Amygdala (tissue), 56 donors: ENCODE results near the gene BZW2.

Source experiments
- DNase-seq, 56 donors: peaks; one replicate each; lab custom pipeline; 2025; lab: John Stamatoyannopoulos, UW

BZW2 gene

DNA sequence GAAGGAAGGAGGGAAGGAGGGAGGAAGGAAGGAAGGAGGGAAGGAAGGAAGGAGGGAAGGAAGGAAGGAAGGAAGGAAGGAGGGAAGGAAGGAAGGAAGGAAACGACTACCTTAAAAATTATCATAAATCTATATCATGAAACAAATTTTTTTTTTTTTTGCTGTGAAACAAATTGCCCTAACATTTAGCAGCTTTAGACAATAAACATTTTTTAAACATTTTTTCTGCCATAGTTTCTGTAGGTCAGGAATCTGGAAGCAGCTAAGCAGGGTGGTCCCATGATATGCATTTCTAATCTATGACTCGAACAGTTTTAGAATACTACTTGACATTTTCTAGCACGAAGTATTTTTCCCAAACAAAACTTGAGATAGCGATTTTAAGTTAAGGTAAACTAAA, 64.7 kb downstream of the BZW2 start:
- DNase-seq, result no peak

DNA sequence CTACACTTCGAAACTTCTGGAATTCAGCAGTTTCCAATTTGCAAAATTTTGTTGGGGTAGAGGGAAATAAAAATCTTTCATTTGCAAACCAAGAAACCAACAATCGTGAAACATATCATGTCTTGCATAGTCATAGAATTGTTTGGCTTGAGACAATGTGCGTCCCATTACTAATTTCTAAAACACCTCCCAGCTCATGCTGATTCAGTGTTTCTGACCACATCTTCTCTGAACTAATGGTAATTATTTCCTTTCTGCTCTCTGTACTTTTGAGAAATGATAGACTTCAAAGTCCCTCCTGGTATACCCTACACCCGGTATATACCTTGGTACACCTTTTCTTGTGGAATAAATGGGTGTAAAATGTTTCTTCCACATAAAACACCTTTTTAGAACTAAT, 65.7 kb downstream of the BZW2 start:
- no peak for DNase-seq

DNA sequence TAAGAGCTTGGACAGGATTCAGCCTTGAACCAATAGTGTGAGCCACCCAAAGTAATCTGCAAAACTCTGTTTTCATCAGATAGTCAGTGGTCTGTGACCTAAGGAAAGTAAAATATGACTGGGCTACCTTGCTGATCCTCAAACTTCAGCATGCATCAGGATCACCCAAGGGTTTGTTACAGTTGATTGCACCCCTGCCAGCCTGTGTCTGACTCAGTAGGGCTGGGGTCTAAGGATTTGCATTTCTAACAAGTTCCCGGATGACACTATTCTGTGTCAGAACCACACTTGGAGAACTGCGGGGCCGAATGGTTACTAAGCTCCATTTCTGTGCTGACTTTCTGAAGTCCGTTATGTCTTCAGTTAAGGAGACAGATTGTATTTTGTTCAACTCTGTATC, 66.9 kb downstream of the BZW2 start:
- no peak for DNase-seq

DNA sequence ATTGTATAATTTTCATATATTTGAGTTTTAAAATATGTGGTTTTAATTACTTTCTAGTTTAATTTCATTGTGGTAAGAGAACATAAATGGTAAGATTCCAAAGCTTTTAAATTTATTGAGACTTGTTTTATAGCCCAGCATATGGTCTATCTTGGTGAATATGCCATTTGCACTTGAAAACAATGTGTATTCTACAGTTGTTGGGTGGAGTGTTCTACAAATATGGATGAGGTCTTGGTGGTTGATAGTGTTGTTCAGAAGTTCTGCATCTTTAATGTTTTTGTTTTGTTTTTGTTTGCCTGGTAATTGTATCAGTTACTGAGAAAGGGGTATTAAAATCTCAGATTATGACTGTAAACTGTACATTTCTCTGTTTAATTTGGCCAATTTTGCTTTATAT, 69.9 kb downstream of the BZW2 start:
- DNase-seq, result no peak

DNA sequence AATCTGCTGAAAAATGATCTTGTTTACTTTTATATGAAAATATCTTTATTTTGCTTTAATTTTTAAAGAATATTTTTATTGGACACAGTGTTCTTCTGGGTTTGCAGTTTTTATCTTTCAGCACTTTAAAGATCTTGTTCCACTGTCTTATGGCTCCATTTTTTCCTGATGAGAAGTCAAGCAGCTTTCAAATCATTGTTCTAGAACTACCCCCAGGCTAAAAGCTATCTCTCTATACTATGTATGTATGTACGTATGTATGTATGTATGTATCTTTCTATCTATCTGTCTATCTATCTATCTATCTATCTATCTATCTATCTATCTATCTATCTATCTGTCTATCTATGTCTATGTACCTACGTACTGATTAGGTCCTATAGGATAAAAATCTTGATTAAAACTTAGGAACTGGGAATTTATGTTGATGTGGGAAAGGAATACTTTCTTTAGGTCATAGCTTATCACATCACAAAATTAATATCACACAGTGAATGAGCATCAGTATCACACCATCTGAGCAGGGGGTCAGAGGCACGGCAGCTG, 72.2 kb downstream of the BZW2 start:
- DNase-seq, result no peak

DNA sequence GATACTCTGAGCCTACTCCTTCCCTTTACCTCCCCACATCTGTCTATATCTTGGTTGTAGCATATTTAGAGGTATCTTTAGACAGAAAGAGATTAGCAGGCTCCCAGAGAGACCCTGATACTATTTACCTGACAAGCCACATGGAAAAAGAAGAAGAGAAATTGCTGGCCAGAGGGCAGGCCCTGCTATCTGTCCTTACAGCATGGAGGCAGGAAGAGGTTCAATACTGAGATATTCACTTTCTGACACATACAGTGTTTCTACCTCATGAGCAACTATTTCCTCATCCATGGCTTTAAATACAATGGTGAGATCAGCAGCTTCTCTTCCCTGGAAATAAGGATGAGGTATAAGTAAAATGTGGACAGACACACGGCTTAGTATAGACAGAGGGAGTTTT, 73.7 kb downstream of the BZW2 start:
- no peak for DNase-seq

DNA sequence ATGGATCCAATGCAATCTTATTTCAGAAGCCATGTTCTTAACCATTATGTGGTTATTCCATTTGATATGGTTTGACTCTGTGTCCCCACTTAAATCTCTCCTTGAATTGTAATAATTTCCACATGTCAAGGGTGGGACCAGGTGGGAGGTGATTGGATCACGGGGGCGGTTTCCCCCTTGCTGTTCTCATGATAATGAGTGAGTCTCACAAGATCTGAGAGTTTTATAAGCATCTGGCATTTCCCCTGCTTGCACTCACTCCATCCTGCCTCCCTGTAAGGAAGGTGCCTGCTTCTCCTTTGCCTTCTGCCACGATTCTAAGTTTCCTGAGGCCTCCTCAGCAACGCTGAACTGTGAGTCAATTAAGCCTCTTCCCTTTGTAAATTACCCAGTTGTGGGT, 75.6 kb downstream of the BZW2 start:
- no peak for DNase-seq

DNA sequence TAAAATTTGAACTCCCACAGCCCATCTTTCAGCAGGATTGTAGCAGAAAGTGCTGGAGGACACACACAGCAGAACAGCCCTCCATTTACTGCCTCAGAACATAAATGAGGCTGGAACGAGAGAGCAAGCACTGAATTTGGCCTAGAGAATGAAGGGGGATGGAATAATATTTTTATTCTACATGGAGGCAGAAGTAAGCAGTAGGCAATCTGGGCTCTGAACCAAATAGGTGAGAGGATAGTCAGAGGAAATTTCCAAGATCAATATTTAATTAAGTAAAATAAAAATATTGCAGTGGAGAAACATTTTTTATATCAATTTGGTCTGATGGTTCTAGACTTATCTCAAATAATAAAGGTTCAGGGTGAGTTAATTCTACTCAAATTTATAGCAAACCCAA, 78.4 kb downstream of the BZW2 start:
- no peak for DNase-seq

DNA sequence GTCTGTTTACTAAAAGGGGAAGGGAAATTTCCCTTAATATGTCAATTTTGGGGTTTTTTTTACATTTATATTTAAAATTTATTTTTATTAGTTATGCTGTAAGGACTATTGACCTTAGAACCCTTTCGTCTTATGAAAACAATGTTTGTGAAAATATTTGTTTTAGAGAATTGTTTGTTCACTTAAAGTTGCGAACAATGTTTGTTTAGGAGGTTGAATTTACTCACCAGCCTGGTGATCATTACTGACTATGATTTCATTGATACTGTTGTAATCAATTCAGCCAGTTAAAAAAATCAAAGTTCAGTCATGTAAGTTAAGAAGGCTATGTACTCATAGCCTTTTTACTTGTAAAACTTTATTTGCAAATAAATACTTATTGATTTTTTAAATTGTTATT, 80.2 kb downstream of the BZW2 start:
- no peak for DNase-seq

DNA sequence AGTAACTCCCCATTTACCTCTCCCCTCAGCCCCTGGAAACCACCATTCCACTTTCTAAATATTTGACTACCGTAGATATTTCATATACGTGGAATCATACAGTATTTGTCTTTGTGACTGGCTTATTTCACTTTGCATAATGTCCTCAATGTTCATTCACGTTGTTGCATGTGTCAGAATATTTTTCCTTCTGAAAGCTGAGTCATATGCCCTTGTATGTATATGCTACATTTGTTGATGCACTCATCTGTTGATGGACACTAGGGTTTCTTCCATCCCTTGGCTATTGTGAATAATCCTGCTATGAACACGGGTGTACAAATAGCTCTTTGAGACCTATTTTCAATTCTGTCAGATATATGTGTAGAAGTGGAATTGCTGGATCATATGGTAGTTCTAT, 81.8 kb downstream of the BZW2 start:
- no peak for DNase-seq

DNA sequence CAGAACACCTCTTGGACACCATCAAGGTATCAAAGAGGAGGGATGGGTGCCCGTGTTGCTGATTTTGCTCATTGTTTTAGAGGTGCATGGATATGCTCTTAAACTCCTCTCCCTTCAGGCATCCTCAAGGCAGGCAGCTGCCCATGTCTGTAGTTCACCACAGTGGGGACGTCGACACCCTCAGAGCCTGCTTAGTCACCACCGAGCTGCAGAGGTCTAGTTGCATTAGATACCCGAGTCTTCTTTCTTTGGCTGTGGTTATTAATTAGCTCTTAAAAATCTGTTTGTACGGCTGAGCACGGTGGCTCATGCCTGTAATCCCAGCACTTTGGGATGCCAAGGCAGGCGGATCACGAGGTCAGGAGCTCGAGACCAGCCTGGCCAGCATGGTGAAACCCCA, 82.8 kb downstream of the BZW2 start:
- DNase-seq, result no peak

DNA sequence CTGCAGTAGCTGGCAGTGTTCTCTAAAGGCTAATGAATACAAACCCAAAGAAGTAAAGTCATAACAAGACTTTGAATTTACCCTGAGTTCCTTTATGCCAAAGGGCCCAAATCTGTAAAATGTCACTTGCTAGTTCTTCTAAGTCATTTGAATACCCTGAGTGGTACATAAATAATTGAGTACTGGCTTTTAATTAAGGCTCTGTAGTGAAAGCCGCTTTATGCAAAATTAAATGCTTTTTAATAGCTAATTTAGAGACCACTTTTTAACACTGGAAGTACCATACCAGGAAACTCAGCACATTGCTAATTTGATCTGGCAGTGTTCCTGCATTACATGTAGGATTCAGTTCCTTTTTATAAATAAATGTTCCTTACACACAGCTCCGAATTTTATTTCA, 83.6 kb downstream of the BZW2 start:
- no peak for DNase-seq

DNA sequence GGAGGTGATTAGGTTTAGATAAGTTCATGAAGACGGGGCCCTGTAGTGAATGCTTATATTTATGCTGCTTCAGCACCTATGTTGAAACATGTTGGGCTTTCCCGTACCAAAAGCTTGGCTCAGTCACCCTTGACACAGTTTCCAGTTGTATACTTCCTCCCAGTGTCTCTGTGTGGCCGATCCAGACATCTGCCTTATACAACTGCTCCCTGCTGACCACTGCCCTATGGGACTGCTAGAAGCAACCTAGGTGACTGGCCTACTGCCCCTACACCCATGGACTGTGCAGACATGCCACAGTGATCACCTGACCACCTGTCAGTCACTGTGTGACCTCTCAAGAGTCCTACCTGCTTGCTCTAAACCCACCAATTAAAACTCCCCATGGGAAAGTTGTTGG, 85.0 kb downstream of the BZW2 start:
- no peak for DNase-seq

DNA sequence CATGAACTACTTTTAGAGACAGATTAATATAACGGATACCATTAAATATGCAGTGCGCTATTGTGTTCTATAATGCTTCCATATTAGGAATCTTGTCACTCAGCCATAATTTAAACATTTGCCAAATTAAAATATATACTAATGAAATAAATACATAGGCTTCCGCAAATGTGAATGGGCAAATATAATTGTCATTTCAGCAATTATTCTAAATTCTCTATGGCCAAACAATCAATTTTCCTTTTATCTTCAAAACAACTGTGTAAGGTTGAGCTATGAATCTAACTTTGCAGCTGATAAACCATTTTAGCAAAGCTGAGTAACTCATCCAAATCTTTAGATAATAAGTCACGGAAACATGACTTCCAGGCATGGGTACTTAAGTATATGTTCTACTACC, 86.8 kb downstream of the BZW2 start:
- no peak for DNase-seq

DNA sequence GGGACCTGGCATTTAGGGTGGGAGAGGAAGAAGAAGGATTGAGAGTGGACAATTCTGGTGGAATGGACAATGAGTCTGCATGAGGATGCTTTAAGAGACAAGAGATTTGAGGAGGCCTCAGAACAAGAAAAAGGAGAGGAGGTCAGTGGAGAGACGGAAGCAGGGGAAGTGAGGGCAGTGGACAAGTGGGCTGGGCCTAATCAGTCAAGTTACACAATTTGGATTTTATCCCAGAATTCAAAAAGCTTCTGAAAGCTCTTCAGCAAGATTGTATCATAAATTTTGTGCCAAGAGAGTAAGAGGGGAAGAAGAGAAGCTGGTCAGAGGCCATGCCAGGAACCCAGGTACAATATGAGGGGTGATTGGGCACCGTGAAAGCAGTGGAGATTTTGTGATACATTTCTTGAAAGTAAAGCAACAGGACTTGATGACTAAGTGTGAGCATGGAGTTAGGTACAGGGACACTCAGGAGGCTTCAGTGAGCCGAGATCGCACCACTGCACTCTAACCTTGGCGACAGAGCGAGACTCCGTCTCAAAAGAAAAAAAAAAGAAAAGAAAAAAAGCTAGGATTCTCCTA, 88.3 kb downstream of the BZW2 start:
- DNase-seq, result no peak

DNA sequence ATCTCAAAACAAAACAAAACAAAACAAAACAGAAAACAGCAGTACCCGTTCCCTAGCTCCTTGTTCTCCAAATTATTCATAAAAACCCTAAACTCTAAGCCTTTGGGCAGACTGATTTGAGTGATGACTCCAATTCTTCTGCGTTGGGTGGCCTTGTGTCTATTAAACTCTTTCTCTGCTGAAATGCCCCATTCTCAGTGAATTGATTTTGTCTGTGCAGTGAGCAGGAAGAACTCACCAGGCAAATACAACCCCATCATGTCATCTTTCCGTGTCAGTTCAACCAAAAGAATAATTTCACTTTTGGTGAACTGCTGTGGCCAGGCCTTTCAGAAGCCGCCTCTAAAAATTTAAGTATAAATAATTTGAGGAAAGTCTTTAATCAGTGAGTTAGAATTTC, 89.0 kb downstream of the BZW2 start:
- DNase-seq, result no peak

DNA sequence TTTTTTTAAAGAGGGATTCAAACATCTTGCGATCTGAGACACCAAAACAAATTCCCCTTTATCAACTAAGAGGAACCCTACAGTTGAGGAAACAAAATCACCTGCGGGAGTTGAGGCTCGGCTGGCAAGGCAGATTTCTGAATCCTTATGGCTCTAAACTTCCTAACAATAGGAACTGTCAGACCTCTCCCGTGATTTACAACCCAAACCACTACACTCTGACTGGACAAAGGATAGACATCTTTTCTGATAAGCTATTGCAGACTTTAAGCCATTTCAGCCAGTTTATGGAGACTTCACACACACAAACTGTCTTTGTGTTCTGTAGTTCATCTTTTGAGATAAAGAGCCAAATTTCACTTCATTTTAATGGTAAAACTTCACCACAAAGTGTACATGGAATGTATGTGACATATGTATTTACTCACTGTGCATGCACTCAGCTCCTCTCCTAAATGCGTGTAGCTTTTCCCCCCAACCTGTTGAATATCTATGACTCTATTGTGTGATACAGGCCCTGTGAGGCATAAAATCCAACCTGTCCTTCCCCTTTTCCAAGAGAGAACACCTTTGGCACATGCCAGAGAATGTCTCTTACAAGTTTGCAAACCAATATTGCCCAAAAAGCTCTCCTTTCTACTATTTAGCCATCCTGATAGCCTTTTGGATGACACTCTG, 92.2 kb downstream of the BZW2 start:
- DNase-seq, result no peak

DNA sequence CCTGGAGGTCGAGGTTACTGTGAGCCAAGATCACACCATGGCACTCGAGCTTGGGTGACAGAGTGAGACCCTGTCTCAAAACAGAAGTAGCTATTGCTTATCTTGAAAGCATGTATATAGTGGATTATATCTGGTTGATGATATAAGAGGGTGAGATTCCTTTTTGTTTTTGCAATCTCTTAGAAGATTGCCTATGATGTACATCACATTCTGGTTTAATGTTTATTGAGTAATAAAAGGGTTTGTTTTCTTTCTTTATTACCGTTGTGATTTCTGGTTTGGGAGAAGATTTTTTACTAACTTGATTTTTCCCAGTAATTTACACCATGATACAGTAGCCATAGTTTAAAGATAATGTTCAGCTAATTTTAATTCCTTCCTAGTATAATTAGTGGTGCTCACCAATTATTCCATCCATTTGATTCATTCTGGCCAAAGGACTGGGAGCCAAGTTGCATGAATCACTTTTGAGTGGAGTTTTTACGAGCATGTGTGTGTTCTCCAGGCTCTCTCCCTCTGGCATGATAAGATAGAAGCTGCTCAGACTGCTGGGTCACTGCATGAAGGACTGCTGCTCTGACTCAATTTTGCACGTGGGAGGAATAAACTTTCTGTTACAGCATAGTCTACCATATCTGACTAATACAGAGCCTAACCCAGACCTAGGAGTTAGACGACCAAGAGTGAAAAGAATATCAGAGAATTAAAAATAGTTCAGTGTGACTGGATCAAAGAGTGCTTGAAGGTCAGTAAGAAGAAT, 94.1 kb downstream of the BZW2 start:
- DNase-seq, result no peak

DNA sequence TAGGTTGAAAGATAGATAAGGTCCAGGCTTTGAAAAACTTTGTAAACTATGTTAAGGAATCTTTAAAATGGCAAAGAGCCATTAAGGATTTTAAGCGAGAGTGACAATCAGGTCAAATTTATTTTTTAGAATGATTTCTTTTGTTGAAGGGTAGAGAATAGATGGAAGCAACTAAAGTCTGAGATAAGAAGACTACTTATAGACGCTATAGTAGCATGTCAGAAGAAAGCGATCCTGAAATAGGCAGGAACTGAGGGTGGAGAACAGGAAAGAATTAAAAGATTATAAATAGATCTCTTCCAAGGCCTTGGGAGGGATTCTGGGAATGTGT, 94.6 kb downstream of the BZW2 start:
- DNase-seq, result no peak

DNA sequence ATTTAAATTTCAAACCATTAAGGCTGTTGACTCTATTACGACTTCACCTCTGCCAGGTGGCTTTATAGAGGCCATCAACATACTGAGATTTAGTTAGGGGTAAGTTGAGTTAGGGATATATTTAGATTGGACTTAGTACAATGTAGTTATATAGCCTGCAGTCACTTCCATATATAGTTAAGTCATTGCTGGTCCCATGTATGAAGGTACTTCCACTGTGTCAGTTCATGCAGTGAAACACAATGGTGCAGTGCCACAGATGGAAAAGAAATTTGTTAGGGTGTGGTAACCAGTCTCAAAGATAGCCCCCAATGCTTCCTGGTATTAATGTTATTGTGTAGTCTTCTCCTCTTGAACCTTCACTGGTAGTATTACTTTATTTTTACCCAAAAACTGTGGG, 95.0 kb downstream of the BZW2 start:
- DNase-seq, result no peak

DNA sequence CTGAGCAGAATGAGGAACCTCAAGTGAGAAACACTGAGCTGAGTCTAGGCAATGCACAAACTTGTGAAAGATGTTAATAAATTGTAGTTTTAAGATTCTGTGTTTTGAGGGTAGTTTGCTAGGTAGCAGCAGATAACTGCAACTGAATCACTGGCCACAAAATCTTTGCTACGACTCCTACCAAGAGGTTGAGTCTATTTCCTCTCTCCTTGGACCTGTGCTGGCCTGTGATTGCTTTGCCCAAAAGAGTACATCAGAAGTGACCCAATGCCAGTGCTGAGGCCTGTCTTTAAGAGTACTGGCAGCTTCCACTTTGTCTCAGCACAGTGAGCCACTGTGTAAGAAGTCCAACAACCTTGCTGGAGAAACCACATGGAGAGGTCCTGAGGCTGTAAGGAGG, 95.7 kb downstream of the BZW2 start:
- no peak for DNase-seq

DNA sequence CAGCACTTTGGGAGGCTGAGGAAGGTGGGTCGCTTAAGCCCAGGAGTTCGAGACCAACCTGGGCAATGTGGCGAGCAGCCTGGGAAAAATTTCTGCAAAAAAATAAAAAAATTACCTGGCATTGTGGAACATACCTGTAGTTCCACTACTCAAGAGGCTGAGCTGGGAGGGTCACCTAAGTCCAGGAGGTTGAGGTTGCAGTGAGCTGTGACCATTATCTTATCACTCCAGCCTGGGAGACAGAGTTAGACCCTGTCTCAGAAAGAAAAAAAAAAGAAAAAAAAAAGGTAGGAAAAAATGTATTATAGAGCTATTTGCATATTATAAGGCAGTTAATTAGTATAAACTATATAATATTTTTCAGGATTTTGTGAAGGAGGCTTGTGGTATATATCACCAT, 96.6 kb downstream of the BZW2 start:
- no peak for DNase-seq
